H9 (cell line): Measurements from ENCODE around the gene SNTG2. TPM values are rescaled to one million over a fixed set of nuclear protein-coding genes. Genes with fewer than 3 reads are reported as not detected.

ENCODE experiments used
- DNase-seq: peaks from one replicate; pipeline ENCODE4 v3.0.0-alpha.2; 2017
- H2AFZ ChIP-seq: one replicate; pipeline ENCODE4 v1.6.1; 2013; ENCODE audit warnings: mild to moderate bottlenecking, low read length, control low read depth, moderate library complexity
- H2AK5ac ChIP-seq: 2 replicates; pipeline ENCODE4 v1.6.1; 2013; ENCODE audit warnings: low read length, control low read depth, mixed read lengths; ENCODE audit not compliant: insufficient read length
- H2BK120ac ChIP-seq: one replicate; pipeline ENCODE4 v1.6.1; 2013; ENCODE audit warnings: low read depth, mild to moderate bottlenecking, low read length, control low read depth, inconsistent platforms; ENCODE audit not compliant: poor library complexity, severe bottlenecking
- H2BK12ac ChIP-seq: 2 replicates; pipeline ENCODE4 v1.6.1; 2013; ENCODE audit warnings: low read length, control low read depth, mixed read lengths, low read depth; ENCODE audit not compliant: insufficient read length
- H2BK15ac ChIP-seq: 2 replicates; pipeline ENCODE4 v1.6.1; 2013; ENCODE audit warnings: low read depth, low read length, control low read depth
- H2BK20ac ChIP-seq: one replicate; pipeline ENCODE4 v1.6.1; 2013; ENCODE audit warnings: low read depth, mild to moderate bottlenecking, low read length, control low read depth, inconsistent platforms; ENCODE audit not compliant: poor library complexity, severe bottlenecking
- H2BK5ac ChIP-seq: 2 replicates; pipeline ENCODE4 v1.6.1; 2013; ENCODE audit warnings: low read length, control low read depth, mixed read lengths; ENCODE audit not compliant: insufficient read length
- H3K14ac ChIP-seq: 2 replicates; pipeline ENCODE4 v1.6.1; 2013; ENCODE audit warnings: low read length, control low read depth; ENCODE audit not compliant: insufficient read depth
- H3K18ac ChIP-seq: 2 replicates; pipeline ENCODE4 v1.6.1; 2013; ENCODE audit warnings: low read depth, mild to moderate bottlenecking, mixed read lengths, low read length, control low read depth; ENCODE audit not compliant: insufficient read length
- H3K23ac ChIP-seq: 2 replicates; pipeline ENCODE4 v1.6.1; 2013; ENCODE audit warnings: low read length, control low read depth, mixed read lengths, low read depth; ENCODE audit not compliant: insufficient read length
- H3K23me2 ChIP-seq: 2 replicates; pipeline ENCODE4 v1.6.1; 2013; ENCODE audit warnings: low read depth, mild to moderate bottlenecking, mixed read lengths, low read length, control low read depth; ENCODE audit not compliant: insufficient read length, poor library complexity, severe bottlenecking
- H3K27ac ChIP-seq: 2 replicates; pipeline ENCODE4 v1.5.1; 2013; ENCODE audit warnings: low read length, control low read depth, mixed read lengths, low read depth; ENCODE audit not compliant: insufficient read length
- H3K27me3 ChIP-seq: 2 replicates; pipeline ENCODE4 v1.6.1; 2013; ENCODE audit warnings: low read length, control low read depth, inconsistent platforms; ENCODE audit not compliant: insufficient read depth
- H3K4ac ChIP-seq: 2 replicates; pipeline ENCODE4 v1.6.1; 2013; ENCODE audit warnings: low read depth, mild to moderate bottlenecking, control low read depth, inconsistent platforms, low read length, moderate library complexity
- H3K4me1 ChIP-seq: 2 replicates; pipeline ENCODE4 v1.6.1; 2013; ENCODE audit warnings: low read length, control low read depth, inconsistent platforms; ENCODE audit not compliant: insufficient read depth
- H3K4me2 ChIP-seq: 2 replicates; pipeline ENCODE4 v1.6.1; 2013; ENCODE audit warnings: low read length, control low read depth, mixed read lengths; ENCODE audit not compliant: insufficient read length, insufficient read depth
- H3K56ac ChIP-seq: 2 replicates; pipeline ENCODE4 v1.6.1; 2013; ENCODE audit warnings: low read depth, mild to moderate bottlenecking, mixed read lengths, low read length, control low read depth; ENCODE audit not compliant: insufficient read length
- H3K79me1 ChIP-seq: 2 replicates; pipeline ENCODE4 v1.6.1; 2013; ENCODE audit warnings: low read depth, mild to moderate bottlenecking, moderate library complexity, low read length, control low read depth, inconsistent platforms; ENCODE audit not compliant: insufficient read depth, poor library complexity, severe bottlenecking
- H3K79me2 ChIP-seq: 2 replicates; pipeline ENCODE4 v1.6.1; 2013; ENCODE audit warnings: low read length, control low read depth, inconsistent platforms; ENCODE audit not compliant: insufficient read depth
- H3K9ac ChIP-seq: 2 replicates; pipeline ENCODE4 v1.6.1; 2013; ENCODE audit warnings: low read length, control low read depth, mixed read lengths; ENCODE audit not compliant: insufficient read length; ENCODE audit errors: extremely low read depth
- H3K9me3 ChIP-seq: one replicate; pipeline ENCODE4 v1.6.1; 2013; ENCODE audit warnings: low read depth, low read length, inconsistent platforms; ENCODE audit not compliant: control insufficient read depth
- H3T11ph ChIP-seq: one replicate; pipeline ENCODE4 v1.6.1; 2013; ENCODE audit warnings: mild to moderate bottlenecking, low read length, control low read depth, inconsistent platforms
- H4K20me1 ChIP-seq: one replicate; pipeline ENCODE4 v1.6.1; 2013; ENCODE audit not compliant: control insufficient read depth, insufficient read length, insufficient read depth
- H4K5ac ChIP-seq: 2 replicates; pipeline ENCODE4 v1.6.1; 2013; ENCODE audit warnings: low read depth, mild to moderate bottlenecking, mixed read lengths, low read length, control low read depth; ENCODE audit not compliant: insufficient read length
- H4K8ac ChIP-seq: replicated peaks from 2 replicates; pipeline ENCODE4 v1.6.1; 2013; ENCODE audit warnings: low read length, control low read depth, mixed read lengths, low read depth; ENCODE audit not compliant: insufficient read length
- H4K91ac ChIP-seq: 2 replicates; pipeline ENCODE4 v1.6.1; 2013; ENCODE audit warnings: low read depth, mild to moderate bottlenecking, moderate library complexity, mixed read lengths, low read length, control low read depth; ENCODE audit not compliant: insufficient read length
- H3K27ac Mint-ChIP-seq, 3 experiments: 2 replicates in 2 of 3; 3 replicates in 1 of 3; pipeline ENCODE4 v1.8.0; 2020 to 2021; ENCODE audit warnings: mixed read lengths in 3 of 3, mild to moderate bottlenecking in 1 of 3, moderate library complexity in 1 of 3
- H3K27me3 Mint-ChIP-seq: 2 replicates; pipeline ENCODE4 v1.8.0; 2021; ENCODE audit warnings: low read depth, mild to moderate bottlenecking, moderate library complexity, mixed read lengths
- H3K36me3 Mint-ChIP-seq, 3 experiments: 2 replicates in 2 of 3; 3 replicates in 1 of 3; pipeline ENCODE4 v1.8.0; 2020 to 2021; ENCODE audit warnings: low read depth in 3 of 3, mixed read lengths in 3 of 3; ENCODE audit not compliant: insufficient read depth in 1 of 3
- H3K4me1 Mint-ChIP-seq, 2 experiments: 2 replicates each; pipeline ENCODE4 v1.8.0; 2020; ENCODE audit warnings: mixed read lengths in 2 of 2
- H3K4me3 Mint-ChIP-seq, 2 experiments: 2 replicates in 1 of 2; 3 replicates in 1 of 2; pipeline ENCODE4 v1.8.0; 2020 to 2021; ENCODE audit warnings: mild to moderate bottlenecking in 2 of 2, mixed read lengths in 2 of 2, moderate library complexity in 1 of 2
- H3K9me3 Mint-ChIP-seq, 2 experiments: 2 replicates in 1 of 2; 3 replicates in 1 of 2; pipeline ENCODE4 v1.8.0; 2020; ENCODE audit warnings: mild to moderate bottlenecking in 2 of 2, mixed read lengths in 2 of 2, moderate library complexity in 1 of 2
- WGBS: extraction: QIAGEN DNeasy Blood & Tissue Kit; methylation state at CpG from one replicate; pipeline ENCODE4 v1.1.7; 2013; ENCODE audit warnings: missing lambda C conversion rate, low lambda C conversion rate, mixed read lengths; ENCODE audit not compliant: insufficient read length; ENCODE audit errors: extremely low coverage; 5-methylcytosine and 5-hydroxymethylcytosine counted together
- total RNA-seq: library from RNA; stranded (reverse); gene quantifications from 2 replicates; pipeline ENCODE4 v1.2.1, GENCODE V29; 2021
- TF ChIP-seq, protein P1 (sequence below): fragments of 200-600 bp; sonication (generic); conservative IDR thresholded peaks from 3 replicates; pipeline ENCODE4 v1.8.0; 2021; ENCODE audit warnings: antibody characterized with exemption, mild to moderate bottlenecking

SNTG2 gene
- total RNA-seq, 1 experiment from 2014 or later: 13.2 TPM

DNA sequence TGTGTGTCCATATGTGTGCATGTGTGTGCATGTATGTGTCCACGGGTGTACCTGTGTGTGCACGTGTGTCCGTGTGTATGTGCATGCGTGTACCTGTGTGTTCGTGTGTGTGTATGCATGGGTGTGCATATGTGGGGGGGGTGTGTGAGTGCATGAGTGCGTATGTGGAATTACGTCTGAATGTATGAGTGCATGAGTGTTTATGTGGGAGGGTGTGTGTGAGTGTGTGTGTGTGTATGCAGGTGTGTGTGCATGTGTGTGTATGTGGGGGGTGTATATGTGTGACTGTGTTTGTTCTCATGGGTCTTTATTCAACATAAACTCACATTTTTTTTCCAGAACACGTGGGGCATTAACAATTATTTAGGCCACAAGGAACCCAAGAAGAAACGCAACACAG lies 208.4 kb downstream of the SNTG2 start:
- H3K23ac ChIP-seq: no peak overlapping the region
- DNase-seq: no peak
- no peak overlapping the region for H2AK5ac ChIP-seq
- no peak overlapping the region for H4K8ac ChIP-seq
- H3K27ac ChIP-seq: no peak overlapping the region
- no peak overlapping the region for H3K56ac ChIP-seq
- Mint-ChIP-seq H3K27ac (no peak overlapping the region), H3K4me3 (no peak overlapping the region), H3K36me3 (peaks cover 22 to 31% (median 29%) of the 10 kb centered on the region in 3 experiments), H3K27me3 (peaks cover 2% of the 10 kb centered on the region), H3K4me1 (no peaks in the 10 kb centered on the region; a peak in 1 of 4 replicates), H3K9me3 (peaks cover 3 to 5% of the 10 kb centered on the region in 2 experiments; a peak in 3 of 5 replicates)
- no peak overlapping the region for H3K4me2 ChIP-seq
- H3K4me1 ChIP-seq: no peaks in the 10 kb centered on the region
- no peak overlapping the region for H3K9ac ChIP-seq
- H2BK5ac ChIP-seq: no peak overlapping the region
- no peaks in the 10 kb centered on the region for H3K9me3 ChIP-seq
- no peak overlapping the region for H2BK12ac ChIP-seq
- H2BK15ac ChIP-seq: no peak overlapping the region
- H4K20me1 ChIP-seq: peaks cover 3% of the 10 kb centered on the region
- H3K4ac ChIP-seq: no peak overlapping the region
- H3K79me1 ChIP-seq: no peaks in the 10 kb centered on the region
- H2BK20ac ChIP-seq: no peak overlapping the region
- TF ChIP-seq, protein P1, sequence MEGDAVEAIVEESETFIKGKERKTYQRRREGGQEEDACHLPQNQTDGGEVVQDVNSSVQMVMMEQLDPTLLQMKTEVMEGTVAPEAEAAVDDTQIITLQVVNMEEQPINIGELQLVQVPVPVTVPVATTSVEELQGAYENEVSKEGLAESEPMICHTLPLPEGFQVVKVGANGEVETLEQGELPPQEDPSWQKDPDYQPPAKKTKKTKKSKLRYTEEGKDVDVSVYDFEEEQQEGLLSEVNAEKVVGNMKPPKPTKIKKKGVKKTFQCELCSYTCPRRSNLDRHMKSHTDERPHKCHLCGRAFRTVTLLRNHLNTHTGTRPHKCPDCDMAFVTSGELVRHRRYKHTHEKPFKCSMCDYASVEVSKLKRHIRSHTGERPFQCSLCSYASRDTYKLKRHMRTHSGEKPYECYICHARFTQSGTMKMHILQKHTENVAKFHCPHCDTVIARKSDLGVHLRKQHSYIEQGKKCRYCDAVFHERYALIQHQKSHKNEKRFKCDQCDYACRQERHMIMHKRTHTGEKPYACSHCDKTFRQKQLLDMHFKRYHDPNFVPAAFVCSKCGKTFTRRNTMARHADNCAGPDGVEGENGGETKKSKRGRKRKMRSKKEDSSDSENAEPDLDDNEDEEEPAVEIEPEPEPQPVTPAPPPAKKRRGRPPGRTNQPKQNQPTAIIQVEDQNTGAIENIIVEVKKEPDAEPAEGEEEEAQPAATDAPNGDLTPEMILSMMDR: no peak
- H3K14ac ChIP-seq: no peak overlapping the region
- H3K27me3 ChIP-seq: no peaks in the 10 kb centered on the region
- no peaks in the 10 kb centered on the region for H3K79me2 ChIP-seq
- H2AFZ ChIP-seq: no peak overlapping the region
- no peak overlapping the region for H2BK120ac ChIP-seq
- no peak overlapping the region for H3K18ac ChIP-seq
- H3K23me2 ChIP-seq: no peaks in the 10 kb centered on the region
- WGBS: no CpG with 5 or more reads among the region's 9 CpGs
- H3T11ph ChIP-seq: no peak overlapping the region
- no peak overlapping the region for H4K91ac ChIP-seq
- no peak overlapping the region for H4K5ac ChIP-seq
